NB4 (cell line): ENCODE results near the gene PATJ.

Source experiments
- DNase-seq: peaks from one replicate; pipeline ENCODE4 v3.0.0; 2010; ENCODE audit warnings: low read depth
- H3K4me3 ChIP-seq: one replicate; pipeline ENCODE4 v1.5.1; 2011; ENCODE audit warnings: mild to moderate bottlenecking, low read depth, low read length, moderate library complexity
- CTCF ChIP-seq: IDR thresholded peaks from one replicate; pipeline ENCODE4 v1.5.1; 2012; ENCODE audit warnings: low read depth, low read length
- MAX ChIP-seq: IDR thresholded peaks from 2 replicates; pipeline ENCODE4 v1.6.1; 2011; ENCODE audit warnings: low read depth, low read length
- MYC ChIP-seq: IDR thresholded peaks from 2 replicates; pipeline ENCODE4 v1.6.1; 2011; ENCODE audit warnings: low read depth, low read length
- POLR2A ChIP-seq: IDR thresholded peaks from 2 replicates; pipeline ENCODE4 v1.6.1; 2011; ENCODE audit warnings: mild to moderate bottlenecking; ENCODE audit not compliant: insufficient read length; ENCODE audit errors: extremely low read depth

PATJ gene

DNA sequence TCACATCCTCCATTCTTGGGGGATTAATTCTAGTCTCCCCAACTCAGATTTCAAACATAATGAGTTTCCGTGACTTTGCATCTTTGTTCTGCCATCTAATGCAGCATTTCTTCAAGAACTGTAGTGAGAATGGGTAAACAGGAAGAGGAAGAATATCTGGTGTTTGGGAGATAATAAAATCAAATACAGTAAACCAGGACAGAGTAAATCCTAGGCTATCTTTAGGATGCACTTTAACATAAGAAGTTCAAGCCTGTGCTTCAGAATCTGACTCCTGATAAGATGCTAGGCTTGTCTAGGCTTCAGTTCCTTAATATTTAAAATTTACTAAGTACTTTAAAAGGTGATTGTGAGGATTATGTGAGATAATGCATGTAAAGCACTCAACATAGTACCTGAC, 27.9 kb downstream of the PATJ start:
- no peak overlapping the region for H3K4me3 ChIP-seq

GRCh38 chr1:61776091-61776490, 33.8 kb downstream of the PATJ start:
- DNase-seq: no peak
- no peak for TF ChIP-seq MAX
- TF ChIP-seq MYC: no peak
- no peak for TF ChIP-seq POLR2A
- no peak for TF ChIP-seq CTCF
- H3K4me3 ChIP-seq: no peak overlapping the region

More for the DNA sequence above, 27.9 kb downstream of the PATJ start:
- DNase-seq: no peak
- no peak for TF ChIP-seq MYC
- TF ChIP-seq MAX: no peak
- no peak for TF ChIP-seq CTCF
- no peak for TF ChIP-seq POLR2A

DNA sequence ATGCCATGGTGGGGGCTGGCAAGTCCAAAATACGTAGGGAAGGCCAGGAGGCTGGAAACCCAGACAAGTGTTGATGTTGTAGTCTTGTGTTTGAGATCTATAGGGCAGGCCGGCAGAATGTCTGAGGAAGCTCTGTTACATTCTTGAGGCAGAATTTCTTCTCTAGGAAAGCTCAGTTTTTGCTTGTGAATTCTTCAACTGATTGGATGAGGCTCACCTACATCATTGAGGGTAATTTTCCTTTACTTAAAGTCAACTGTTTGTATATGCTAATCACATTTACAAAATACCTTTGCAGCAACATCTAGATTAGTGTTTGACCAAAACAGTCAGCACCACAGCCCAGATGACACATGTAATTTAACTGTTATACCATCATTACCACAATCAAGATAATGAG, 37.0 kb downstream of the PATJ start:
- no peak overlapping the region for H3K4me3 ChIP-seq
- no peak for DNase-seq
- no peak for TF ChIP-seq CTCF
- no peak for TF ChIP-seq MAX
- no peak for TF ChIP-seq POLR2A
- TF ChIP-seq MYC: no peak

GRCh38 chr1:61781151-61781550, 38.9 kb downstream of the PATJ start:
- TF ChIP-seq POLR2A (no peak), CTCF (no peak), MYC (0 out of 2 replicates have a peak, but pooled peaks have one; percentile 23), MAX (0 out of 2 replicates have a peak, but pooled peaks have one; percentile 7)
- no peak overlapping the region for H3K4me3 ChIP-seq
- peak; percentile 6 for DNase-seq

- no peak for TF ChIP-seq MYC
- no peak for TF ChIP-seq POLR2A
- TF ChIP-seq MAX: no peak
- H3K4me3 ChIP-seq: no peak overlapping the region
- DNase-seq: no peak
Measured at GRCh38 chr1:61782771-61783170, 40.5 kb downstream of the PATJ start.

DNA sequence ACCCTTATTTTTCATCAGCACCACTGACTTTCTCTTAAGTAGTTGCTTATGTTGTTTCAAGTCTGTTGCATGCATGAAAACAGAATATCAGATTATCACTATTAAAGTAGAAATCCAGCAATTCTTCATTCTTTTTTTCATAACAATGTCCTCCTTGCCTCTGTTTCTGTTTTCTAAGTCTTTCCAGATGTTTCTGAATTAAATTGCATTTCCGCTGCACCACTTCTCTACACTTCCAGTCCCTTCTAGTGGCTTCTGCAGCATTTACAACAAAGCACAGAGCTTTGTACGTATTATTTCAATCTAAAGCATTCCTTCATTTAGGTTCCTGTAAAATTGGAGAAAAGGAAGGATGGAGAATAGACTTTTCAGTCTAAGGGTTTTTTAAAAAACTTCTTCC, 42.4 kb downstream of the PATJ start:
- no peak overlapping the region for H3K4me3 ChIP-seq
- DNase-seq: no peak
- TF ChIP-seq MAX (no peak), POLR2A (no peak), MYC (no peak), CTCF (no peak)
